IMR-90 (cell line): ENCODE results near the gene CBL. TPM values are rescaled to one million over a fixed set of nuclear protein-coding genes. Genes with fewer than 3 reads are reported as not detected.

Source experiments
- ATAC-seq: fragments of 200-7000 bp; cut with Tn5 transposase; 2 replicates; pipeline ENCODE4 v1.9.1; 2020; ENCODE audit warnings: low read depth, mild to moderate bottlenecking, moderate library complexity
- BruUV-seq: library from RNA; stranded (reverse); fragments of 400-500 nt; replicated peaks from 2 replicates; lab custom pipeline; 2021; lab: Mats Ljungman, UMichigan
- CTCF ChIA-PET: fragments of 300-600 bp; formaldehyde crosslinking; extraction: SDS; loops from one replicate; lab custom pipeline; 2021; ENCODE audit warnings: antibody characterized with exemption; lab: Yijun Ruan, JAX
- POLR2A ChIA-PET: fragments of 300-600 bp; sonication (Branson Sonifier 250); formaldehyde crosslinking; loops from one replicate; lab custom pipeline; 2022; ENCODE audit warnings: antibody characterized with exemption; ENCODE audit not compliant: unreplicated experiment; lab: Charles Lee
- DNase-seq: peaks from one replicate; pipeline ENCODE4 v3.0.0; 2013
- H2AFZ ChIP-seq: replicated peaks from 2 replicates; pipeline ENCODE3; 2013; ENCODE audit warnings: low read length, mild to moderate bottlenecking; ENCODE audit not compliant: poor library complexity
- H2AK5ac ChIP-seq: 2 replicates; pipeline ENCODE4 v1.6.1; 2013; ENCODE audit warnings: low read depth, low read length, inconsistent platforms
- H2AK9ac ChIP-seq: replicated peaks from 2 replicates; pipeline ENCODE3; 2013; ENCODE audit warnings: mild to moderate bottlenecking, low read depth, low read length, moderate library complexity; ENCODE audit not compliant: poor library complexity
- H2BK120ac ChIP-seq: 2 replicates; pipeline ENCODE4 v1.6.1; 2013; ENCODE audit warnings: low read depth, low read length, inconsistent platforms
- H2BK15ac ChIP-seq: 3 replicates; pipeline ENCODE4 v1.6.1; 2013; ENCODE audit warnings: low read depth, low read length, inconsistent platforms
- H2BK20ac ChIP-seq: 2 replicates; pipeline ENCODE4 v1.6.1; 2013; ENCODE audit warnings: low read depth, mild to moderate bottlenecking, inconsistent platforms, low read length, moderate library complexity
- H2BK5ac ChIP-seq: 2 replicates; pipeline ENCODE4 v1.6.1; 2013; ENCODE audit warnings: mild to moderate bottlenecking, low read depth, low read length, inconsistent platforms; ENCODE audit not compliant: poor library complexity, severe bottlenecking
- H3K14ac ChIP-seq: replicated peaks from 2 replicates; pipeline ENCODE4 v1.6.1; 2013; ENCODE audit warnings: low read depth, low read length, inconsistent platforms
- H3K18ac ChIP-seq: 2 replicates; pipeline ENCODE4 v1.6.1; 2013; ENCODE audit warnings: low read depth, low read length, control low read depth
- H3K23ac ChIP-seq: 2 replicates; pipeline ENCODE4 v1.6.1; 2013; ENCODE audit warnings: low read depth, low read length, inconsistent platforms
- H3K27ac ChIP-seq: 2 replicates; pipeline ENCODE4 v1.5.1; 2013; ENCODE audit warnings: mild to moderate bottlenecking, control low read depth, low read length; ENCODE audit not compliant: insufficient read depth
- H3K27me3 ChIP-seq: 2 replicates; pipeline ENCODE4 v1.6.1; 2013; ENCODE audit warnings: low read length; ENCODE audit not compliant: control insufficient read depth, insufficient read depth
- H3K36me3 ChIP-seq: 2 replicates; pipeline ENCODE4 v1.6.1; 2013; ENCODE audit warnings: low read length, mixed read lengths; ENCODE audit not compliant: control insufficient read depth, insufficient read depth
- H3K4ac ChIP-seq: 2 replicates; pipeline ENCODE4 v1.6.1; 2013; ENCODE audit warnings: low read depth, low read length, inconsistent platforms
- H3K4me1 ChIP-seq: 2 replicates; pipeline ENCODE4 v1.6.1; 2013; ENCODE audit warnings: low read length, mixed read lengths; ENCODE audit not compliant: control insufficient read depth, insufficient read depth
- H3K4me2 ChIP-seq: 2 replicates; pipeline ENCODE4 v1.6.1; 2013; ENCODE audit warnings: low read depth, mild to moderate bottlenecking, control low read depth, low read length, moderate library complexity
- H3K4me3 ChIP-seq: 2 replicates; pipeline ENCODE4 v1.5.1; 2013; ENCODE audit warnings: low read depth, mild to moderate bottlenecking, control low read depth, low read length, moderate library complexity; ENCODE audit not compliant: insufficient read depth
- H3K56ac ChIP-seq: 2 replicates; pipeline ENCODE4 v1.6.1; 2013; ENCODE audit warnings: low read length, inconsistent platforms; ENCODE audit not compliant: insufficient read depth; ENCODE audit errors: extremely low read depth
- H3K79me1 ChIP-seq, 2 experiments: 2 replicates each; pipeline ENCODE4 v1.6.1; 2013; ENCODE audit warnings: low read length in 2 of 2, inconsistent platforms in 1 of 2, low read depth in 1 of 2
- H3K9ac ChIP-seq: 2 replicates; pipeline ENCODE4 v1.6.1; 2013; ENCODE audit warnings: low read depth, low read length, control low read depth
- H3K9me1 ChIP-seq: 2 replicates; pipeline ENCODE4 v1.6.1; 2013; ENCODE audit warnings: low read length, inconsistent platforms; ENCODE audit not compliant: insufficient read depth
- H3K9me3 ChIP-seq: 2 replicates; pipeline ENCODE4 v1.6.1; 2013; ENCODE audit warnings: low read length; ENCODE audit not compliant: control insufficient read depth, insufficient read depth
- H4K20me1 ChIP-seq: 2 replicates; pipeline ENCODE4 v1.6.1; 2013; ENCODE audit warnings: low read length, inconsistent platforms; ENCODE audit not compliant: insufficient read depth
- H4K5ac ChIP-seq: 2 replicates; pipeline ENCODE4 v1.6.1; 2013; ENCODE audit warnings: mild to moderate bottlenecking, low read depth, low read length, control low read depth
- H4K8ac ChIP-seq, 2 experiments: 2 replicates each; pipeline ENCODE4 v1.6.1; 2013; ENCODE audit warnings: low read depth in 2 of 2, low read length in 2 of 2, control low read depth in 1 of 2, inconsistent platforms in 1 of 2
- H4K91ac ChIP-seq: 2 replicates; pipeline ENCODE4 v1.6.1; 2013; ENCODE audit warnings: low read depth, low read length, inconsistent platforms; ENCODE audit not compliant: insufficient read depth
- BHLHE40 ChIP-seq: fragments of 150-350 bp; IDR thresholded peaks from 2 replicates; pipeline ENCODE4 v1.6.1; 2016; ENCODE audit warnings: mild to moderate bottlenecking, low read depth, low read length
- POLR2A ChIP-seq: IDR thresholded peaks from 2 replicates; pipeline ENCODE4 v1.6.1; 2012; ENCODE audit warnings: mild to moderate bottlenecking, low read depth, low read length
- WGBS, 2 experiments: methylation state at CpG; one replicate each; pipeline versions ENCODE4 v1.1.5 to v1.1.7; 2013; ENCODE audit warnings: missing lambda C conversion rate in 2 of 2; ENCODE audit not compliant: insufficient read length in 1 of 2; ENCODE audit errors: extremely low coverage in 2 of 2; 5-methylcytosine and 5-hydroxymethylcytosine counted together
- dilution Hi-C: fragments of 300-500 bp; cut with HindIII; formaldehyde crosslinking; loops from one replicate; pipeline ENCODE4 v1.14.3; 2018; ENCODE audit warnings: low sequenced_read_pairs; ENCODE audit not compliant: unreplicated experiment
- in situ Hi-C: fragments of 300-500 bp; cut with MboI; formaldehyde crosslinking; loops from 3 replicates; pipeline ENCODE4 v1.14.3; 2019; ENCODE audit warnings: low sequenced_read_pairs, inconsistent platforms, mixed read lengths
- intact Hi-C: fragments of 100-400 bp; cut with micrococcal nuclease; formaldehyde crosslinking; loops from 2 replicates; pipeline ENCODE4 v1.10.0; 2022
- polyA plus RNA-seq, 3 experiments: library from polyadenylated mRNA; depleted of rRNA; stranded (reverse); fragments of >200 nt; gene quantifications; 2 replicates each; pipeline ENCODE4 v1.2.3, GENCODE V29; 2012; ENCODE audit warnings: low replicate concordance in 1 of 3
- total RNA-seq: library from RNA; depleted of rRNA; stranded (reverse); fragments of >200 nt; gene quantifications from 2 replicates; pipeline ENCODE4 v1.2.3, GENCODE V29; 2012

The CBL gene
- total and polyA plus RNA-seq, 2 of the 4 experiments (the other 2 are of a cell fraction): 6.1 to 11.8 TPM

DNA sequence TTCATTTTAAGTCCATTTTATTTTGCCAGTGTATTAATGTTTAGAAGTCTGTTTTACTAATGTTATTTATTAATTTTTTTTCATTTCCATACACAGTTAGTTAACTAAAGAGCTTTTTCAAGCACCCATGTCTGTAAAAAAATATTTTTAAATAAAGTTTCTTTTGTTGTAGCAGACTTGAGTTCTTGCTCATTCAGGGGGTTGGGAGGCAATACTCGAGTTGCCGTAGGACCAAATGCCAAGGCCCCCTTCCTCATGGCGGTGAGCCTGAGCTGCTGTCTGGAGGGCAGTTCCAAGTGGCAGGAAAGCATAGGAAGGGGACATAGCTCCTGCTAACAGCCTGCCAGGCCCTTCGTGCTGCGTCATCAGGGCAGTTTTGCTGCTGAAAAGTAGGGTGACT, 101.8 kb downstream of the CBL start:
- no peak overlapping the region for H3K18ac ChIP-seq
- no peak overlapping the region for H2BK120ac ChIP-seq
- H3K4me3 ChIP-seq: no peak overlapping the region
- no peak overlapping the region for H2AK5ac ChIP-seq
- H2BK5ac ChIP-seq: no peak overlapping the region
- no peaks in the 10 kb centered on the region for H3K27me3 ChIP-seq
- no peak overlapping the region for H3K4me2 ChIP-seq
- no peak overlapping the region for H2BK15ac ChIP-seq
- no peak overlapping the region for H3K23ac ChIP-seq
- H2AFZ ChIP-seq: no peak overlapping the region
- H4K8ac ChIP-seq: no peak overlapping the region
- no TSS peak for BruUV-seq
- H3K9me1 ChIP-seq: peaks cover 10% of the 10 kb centered on the region
- no peak overlapping the region for H3K27ac ChIP-seq
- H4K91ac ChIP-seq: no peak overlapping the region
- no peak for ATAC-seq
- H2AK9ac ChIP-seq: no peak overlapping the region
- dilution Hi-C loops: no loop called here
- H3K36me3 ChIP-seq: peaks cover 56% of the 10 kb centered on the region
- no peak for DNase-seq
- peaks cover 7% of the 10 kb centered on the region for H4K20me1 ChIP-seq
- H4K5ac ChIP-seq: no peak overlapping the region
- H3K4ac ChIP-seq: no peak overlapping the region
- no peak overlapping the region for H3K9ac ChIP-seq
- ChIA-PET POLR2A (interaction anchor here (1.1 to 1.2 kb wide), 2 partner anchors 11 to 13 kb away, joined by 3 to 4 read pairs; no protein-coding TSS in a partner anchor), CTCF (interaction anchor here (1.2 to 1.5 kb wide), 2 partner anchors 16 to 30 kb away, joined by 3 to 7 read pairs; no protein-coding TSS in a partner anchor)
- 57% methylated on average over 3 of the region's 5 CpGs; no CpG with 5 or more reads in 1 of the 2 experiments for WGBS, 2 experiments
- H3K14ac ChIP-seq: no peak overlapping the region
- intact Hi-C loops: no loop called here
- no peaks in the 10 kb centered on the region for H3K9me3 ChIP-seq
- in situ Hi-C loops: no loop called here
- no peak overlapping the region for H2BK20ac ChIP-seq
- H3K79me1 ChIP-seq: peaks cover 4 to 33% of the 10 kb centered on the region in 2 experiments; a peak in 3 of 4 replicates
- H3K4me1 ChIP-seq: peaks cover 8% of the 10 kb centered on the region
- H3K56ac ChIP-seq: no peak overlapping the region
- TF ChIP-seq BHLHE40: no peak
- no peak for TF ChIP-seq POLR2A
